Mononuclear cell (primary cell): ENCODE measurements around the gene KRT32. TPM values are rescaled to one million over a fixed set of nuclear protein-coding genes. Genes with fewer than 3 reads are reported as not detected.
"Not testable (repeated sequence)": the region's sequence is repeated elsewhere in the genome, so short reads cannot be mapped to it uniquely, and the experiment has no call there.

Experiments used
- H3K27me3 ChIP-seq: 2 replicates; pipeline ENCODE4 v1.6.0; 2011; ENCODE audit warnings: low read length, control low read depth; ENCODE audit not compliant: insufficient read depth
- H3K4me1 ChIP-seq: 2 replicates; pipeline ENCODE4 v1.5.1; 2011; ENCODE audit warnings: mild to moderate bottlenecking, low read length, control low read depth; ENCODE audit not compliant: insufficient read depth
- H3K4me3 ChIP-seq: 2 replicates; pipeline ENCODE4 v1.5.1; 2011; ENCODE audit warnings: mild to moderate bottlenecking, low read length, moderate library complexity
- H3K9me3 ChIP-seq: 2 replicates; pipeline ENCODE4 v1.5.1; 2011; ENCODE audit warnings: low read depth, mild to moderate bottlenecking, control low read depth, low read length
- total RNA-seq: library from RNA; depleted of rRNA; stranded (reverse); fragments of >200 nt; gene quantifications from one replicate; pipeline ENCODE4 v1.2.3, GENCODE V29; 2012

KRT32 gene
- total RNA-seq, 1 donor, result not detected

GRCh38 chr17:41434415-41434814 lies 32.8 kb downstream of the KRT32 start:
- H3K27me3 ChIP-seq, result peaks cover 3% of the 10 kb centered on the region
- no peaks in the 10 kb centered on the region for H3K9me3 ChIP-seq
- peaks cover 7% of the 10 kb centered on the region for H3K4me1 ChIP-seq
- no peak overlapping the region for H3K4me3 ChIP-seq

- Histone ChIP-seq H3K4me3 (no peak overlapping the region), H3K9me3 (no peaks in the 10 kb centered on the region), H3K27me3 (peaks cover 3% of the 10 kb centered on the region), H3K4me1 (peaks cover 3% of the 10 kb centered on the region)
Observed at GRCh38 chr17:41434005-41434404, 33.2 kb downstream of the KRT32 start.

GRCh38 chr17:41433586-41433985 lies 33.6 kb downstream of the KRT32 start:
- no peak overlapping the region for H3K4me3 ChIP-seq
- H3K4me1 ChIP-seq, result no peaks in the 10 kb centered on the region

GRCh38 chr17:41430376-41430775 lies 36.8 kb downstream of the KRT32 start:
- not testable (repeated sequence) for H3K4me3 ChIP-seq, H3K9me3 ChIP-seq, H3K4me1 ChIP-seq, H3K27me3 ChIP-seq

More at GRCh38 chr17:41433586-41433985, 33.6 kb downstream of the KRT32 start:
- H3K27me3 ChIP-seq, result peaks cover 3% of the 10 kb centered on the region
- H3K9me3 ChIP-seq, result no peaks in the 10 kb centered on the region

- no peaks in the 10 kb centered on the region for H3K9me3 ChIP-seq
- H3K27me3 ChIP-seq, result peaks cover 3% of the 10 kb centered on the region
- H3K4me1 ChIP-seq, result no peaks in the 10 kb centered on the region
- H3K4me3 ChIP-seq, result no peak overlapping the region
Observed at GRCh38 chr17:41429667-41430066, 37.5 kb downstream of the KRT32 start.

GRCh38 chr17:41428591-41429291 lies 38.4 kb downstream of the KRT32 start:
- no peak overlapping the region for H3K4me3 ChIP-seq
- H3K27me3 ChIP-seq, result peaks cover 3% of the 10 kb centered on the region
- H3K9me3 ChIP-seq, result no peaks in the 10 kb centered on the region
- H3K4me1 ChIP-seq, result no peaks in the 10 kb centered on the region

- H3K4me3 ChIP-seq, result no peak within 1 kb of the TSS
- no peaks in the 10 kb centered on the region for H3K4me1 ChIP-seq
- H3K27me3 ChIP-seq, result no peaks in the 10 kb centered on the region
- no peaks in the 10 kb centered on the region for H3K9me3 ChIP-seq
Observed at GRCh38 chr17:41424111-41424635, 43.0 kb downstream of the KRT32 start, which contains the start of gene KRT37. Gene KRT37, minus strand, starts transcription at chr17:41424585. Its CDS starts 62 bp downstream, at chr17:41424523.

- not testable (repeated sequence) for H3K4me1 ChIP-seq, H3K4me3 ChIP-seq, H3K27me3 ChIP-seq, H3K9me3 ChIP-seq
Observed at GRCh38 chr17:41422586-41422985, 44.6 kb downstream of the KRT32 start.

- Histone ChIP-seq H3K9me3 (no peaks in the 10 kb centered on the region), H3K27me3 (no peaks in the 10 kb centered on the region), H3K4me1 (peaks cover 7% of the 10 kb centered on the region), H3K4me3 (no peak overlapping the region)
Observed at GRCh38 chr17:41421617-41422016, 45.6 kb downstream of the KRT32 start.

GRCh38 chr17:41421116-41421515 lies 46.1 kb downstream of the KRT32 start:
- H3K4me1 ChIP-seq, result peaks cover 7% of the 10 kb centered on the region
- H3K4me3 ChIP-seq, result no peak overlapping the region
- no peaks in the 10 kb centered on the region for H3K9me3 ChIP-seq
- H3K27me3 ChIP-seq, result no peaks in the 10 kb centered on the region

GRCh38 chr17:41420134-41420533 lies 47.1 kb downstream of the KRT32 start:
- Histone ChIP-seq H3K4me1 (peaks cover 7% of the 10 kb centered on the region), H3K27me3 (no peaks in the 10 kb centered on the region), H3K9me3 (no peaks in the 10 kb centered on the region), H3K4me3 (no peak overlapping the region)

GRCh38 chr17:41419716-41420115 lies 47.5 kb downstream of the KRT32 start:
- Histone ChIP-seq H3K4me1 (peaks cover 7% of the 10 kb centered on the region), H3K4me3 (no peak overlapping the region), H3K27me3 (no peaks in the 10 kb centered on the region), H3K9me3 (no peaks in the 10 kb centered on the region)

GRCh38 chr17:41418116-41418860 lies 48.9 kb downstream of the KRT32 start:
- Histone ChIP-seq H3K4me1 (peaks cover 7% of the 10 kb centered on the region), H3K9me3 (no peaks in the 10 kb centered on the region), H3K27me3 (no peaks in the 10 kb centered on the region), H3K4me3 (no peak overlapping the region)

GRCh38 chr17:41417576-41418015 lies 49.6 kb downstream of the KRT32 start:
- Histone ChIP-seq H3K4me1 (peaks cover 7% of the 10 kb centered on the region), H3K9me3 (no peaks in the 10 kb centered on the region), H3K4me3 (no peak overlapping the region), H3K27me3 (no peaks in the 10 kb centered on the region)

- no peaks in the 10 kb centered on the region for H3K9me3 ChIP-seq
- H3K4me3 ChIP-seq, result no peak overlapping the region
- H3K27me3 ChIP-seq, result no peaks in the 10 kb centered on the region
- H3K4me1 ChIP-seq, result peaks cover 7% of the 10 kb centered on the region
Observed at GRCh38 chr17:41417127-41417526, 50.1 kb downstream of the KRT32 start.
